Measurements from ENCODE around the gene CDH7.

CDH7 gene

GRCh38 chr18:65767406-65767805 lies 16.6 kb downstream of the CDH7 start:
- no peak for DNase-seq (ENCODE audit: low read depth in 2 of 2, low spot score in 1 of 2)

- no peak for DNase-seq (ENCODE audit: low read depth in 2 of 2, low spot score in 1 of 2)
These were observed 17.4 kb downstream of the CDH7 start for GRCh38 chr18:65768120-65768778.

- DNase-seq (ENCODE audit: low read depth in 2 of 2, low spot score in 1 of 2): no peak
These were observed 18.8 kb downstream of the CDH7 start for GRCh38 chr18:65769652-65770051.

GRCh38 chr18:65786474-65786873 lies 35.7 kb downstream of the CDH7 start:
- DNase-seq (ENCODE audit: low read depth in 2 of 2, low spot score in 1 of 2): no peak

GRCh38 chr18:65788373-65788772 lies 37.6 kb downstream of the CDH7 start:
- DNase-seq (ENCODE audit: low read depth in 2 of 2, low spot score in 1 of 2): no peak

- DNase-seq (ENCODE audit: low read depth in 2 of 2, low spot score in 1 of 2): no peak
These were observed 39.8 kb downstream of the CDH7 start for GRCh38 chr18:65790604-65791003.

- DNase-seq (ENCODE audit: low read depth in 2 of 2, low spot score in 1 of 2): no peak
These were observed 40.9 kb downstream of the CDH7 start for GRCh38 chr18:65791719-65792118.

GRCh38 chr18:65792456-65793074 lies 41.8 kb downstream of the CDH7 start:
- DNase-seq (ENCODE audit: low read depth in 2 of 2, low spot score in 1 of 2): no peak

GRCh38 chr18:65808759-65809158 lies 57.9 kb downstream of the CDH7 start:
- DNase-seq (ENCODE audit: low read depth in 2 of 2, low spot score in 1 of 2): no peak

- DNase-seq (ENCODE audit: low read depth in 2 of 2, low spot score in 1 of 2): no peak
These were observed 60.5 kb downstream of the CDH7 start for GRCh38 chr18:65811307-65811706.

GRCh38 chr18:65815506-65815905 lies 64.7 kb downstream of the CDH7 start:
- DNase-seq (ENCODE audit: low read depth in 2 of 2, low spot score in 1 of 2): no peak

- no peak for DNase-seq (ENCODE audit: low read depth in 2 of 2, low spot score in 1 of 2)
These were observed 66.4 kb downstream of the CDH7 start for GRCh38 chr18:65817178-65817577.

GRCh38 chr18:65821911-65822310 lies 71.1 kb downstream of the CDH7 start:
- no peak for DNase-seq (ENCODE audit: low read depth in 2 of 2, low spot score in 1 of 2)

- DNase-seq (ENCODE audit: low read depth in 2 of 2, low spot score in 1 of 2): no peak
These were observed 72.0 kb downstream of the CDH7 start for GRCh38 chr18:65822826-65823225.

- no peak for DNase-seq (ENCODE audit: low read depth in 2 of 2, low spot score in 1 of 2)
These were observed 76.6 kb downstream of the CDH7 start for GRCh38 chr18:65827444-65827843.

GRCh38 chr18:65835881-65836280 lies 85.1 kb downstream of the CDH7 start:
- DNase-seq (ENCODE audit: low read depth in 2 of 2, low spot score in 1 of 2): no peak

- DNase-seq (ENCODE audit: low read depth in 2 of 2, low spot score in 1 of 2): no peak
These were observed 95.3 kb downstream of the CDH7 start for GRCh38 chr18:65846107-65846506.

GRCh38 chr18:65852273-65852672 lies 101.5 kb downstream of the CDH7 start:
- no peak for DNase-seq (ENCODE audit: low read depth in 2 of 2, low spot score in 1 of 2)

GRCh38 chr18:65859075-65859474 lies 108.3 kb downstream of the CDH7 start:
- no peak for DNase-seq (ENCODE audit: low read depth in 2 of 2, low spot score in 1 of 2)

- no peak for DNase-seq (ENCODE audit: low read depth in 2 of 2, low spot score in 1 of 2)
These were observed 118.7 kb downstream of the CDH7 start for GRCh38 chr18:65869527-65869926.

- no peak for DNase-seq (ENCODE audit: low read depth in 2 of 2, low spot score in 1 of 2)
These were observed 125.5 kb downstream of the CDH7 start for GRCh38 chr18:65876310-65876709.

- DNase-seq (ENCODE audit: low read depth in 2 of 2, low spot score in 1 of 2): no peak
These were observed 146.5 kb downstream of the CDH7 start for GRCh38 chr18:65897292-65897691.

- no peak for DNase-seq (ENCODE audit: low read depth in 2 of 2, low spot score in 1 of 2)
These were observed 150.7 kb downstream of the CDH7 start for GRCh38 chr18:65901522-65901921.
